ENCODE measurements around the gene UCHL3. TPM values are rescaled to one million over a fixed set of nuclear protein-coding genes. Genes with fewer than 3 reads are reported as not detected.

The UCHL3 gene
- total and polyA plus RNA-seq, 9 donors, result 8.6 to 39.5 (median 13.0) TPM

- Histone ChIP-seq H3K36me3 (no peaks in the 10 kb centered on the region), H3K4me1 (ENCODE audit: insufficient read depth) (no peaks in the 10 kb centered on the region), H3K27ac (no peak overlapping the region), H3K4me3 (no peak overlapping the region), H3K27me3 (no peaks in the 10 kb centered on the region), H3K9me3 (no peaks in the 10 kb centered on the region)
- DNase-seq, result no peak
- intact Hi-C loops (cut with DNase I), result no loop called here
- no peak for TF ChIP-seq POLR2A (IDR thresholded peaks at IDR 0.05)
- TF ChIP-seq CTCF (IDR thresholded peaks at IDR 0.05), result no peak
- no peak for TF ChIP-seq EP300 (IDR thresholded peaks at IDR 0.05)
These were observed 35.6 kb downstream of the UCHL3 start for GRCh38 chr13:75585153-75585552.

GRCh38 chr13:75587679-75588078 lies 38.1 kb downstream of the UCHL3 start:
- no peak overlapping the region for H3K27ac ChIP-seq
- no peak for DNase-seq
- TF ChIP-seq CTCF (IDR thresholded peaks at IDR 0.05), result no peak
- TF ChIP-seq EP300 (IDR thresholded peaks at IDR 0.05), result no peak
- no peak for TF ChIP-seq POLR2A (IDR thresholded peaks at IDR 0.05)
- 64 to 76% (median 71%) methylated on average over 1 of the region's 1 CpG for WGBS, 3 donors
- H3K27me3 ChIP-seq, result no peaks in the 10 kb centered on the region
- intact Hi-C loops (cut with DNase I), result no loop called here
- no peaks in the 10 kb centered on the region for H3K4me1 ChIP-seq (ENCODE audit: insufficient read depth)
- no peaks in the 10 kb centered on the region for H3K9me3 ChIP-seq
- H3K4me3 ChIP-seq, result no peak overlapping the region
- no peaks in the 10 kb centered on the region for H3K36me3 ChIP-seq

GRCh38 chr13:75596657-75597182 lies 47.1 kb downstream of the UCHL3 start:
- no peak for TF ChIP-seq EP300 (IDR thresholded peaks at IDR 0.05)
- TF ChIP-seq POLR2A (IDR thresholded peaks at IDR 0.05), result no peak
- no peak for TF ChIP-seq CTCF (IDR thresholded peaks at IDR 0.05)
- 24 to 29% (median 28%) methylated on average over 1 of the region's 1 CpG for WGBS, 3 donors
- H3K27me3 ChIP-seq, result no peaks in the 10 kb centered on the region
- H3K4me1 ChIP-seq (ENCODE audit: insufficient read depth), result no peaks in the 10 kb centered on the region
- no peaks in the 10 kb centered on the region for H3K9me3 ChIP-seq
- intact Hi-C loops (cut with DNase I), result no loop called here
- H3K27ac ChIP-seq, result no peak overlapping the region
- H3K36me3 ChIP-seq, result no peaks in the 10 kb centered on the region
- H3K4me3 ChIP-seq, result no peak overlapping the region
- DNase-seq, result no peak

GRCh38 chr13:75600371-75600770 lies 50.8 kb downstream of the UCHL3 start:
- intact Hi-C loops (cut with DNase I), result no loop called here
- no peak for TF ChIP-seq CTCF (IDR thresholded peaks at IDR 0.05)
- TF ChIP-seq EP300 (IDR thresholded peaks at IDR 0.05), result no peak
- no peak for TF ChIP-seq POLR2A (IDR thresholded peaks at IDR 0.05)
- no peak overlapping the region for H3K4me3 ChIP-seq
- 59 to 77% (median 59%) methylated on average over 4 of the region's 4 CpGs for WGBS, 3 donors
- H3K36me3 ChIP-seq, result no peaks in the 10 kb centered on the region
- no peak overlapping the region for H3K27ac ChIP-seq
- DNase-seq, result no peak
- H3K4me1 ChIP-seq (ENCODE audit: insufficient read depth), result no peaks in the 10 kb centered on the region
- H3K27me3 ChIP-seq, result no peaks in the 10 kb centered on the region
- no peaks in the 10 kb centered on the region for H3K9me3 ChIP-seq
